Measurements from ENCODE around the gene TMEM259. TPM values are rescaled to one million over a fixed set of nuclear protein-coding genes. Genes with fewer than 3 reads are reported as not detected.
A peak's percentile ranks its signal among the peaks of the same experiment; 100 is the strongest.

The TMEM259 gene
- total and polyA plus RNA-seq, 2 of the 13 experiments (the other 11 are each of a cell fraction or from before 2014, with no cell fraction given) = 64.7 to 164 TPM

GRCh38 chr19:980133-980998, 40.6 kb downstream of the TMEM259 start (continued):
- no peak for TF ChIP-seq THAP7 (CRISPR knock-in tag; IDR thresholded peaks at IDR 0.05)
- no peak for TF ChIP-seq JDP2 (CRISPR knock-in tag; IDR thresholded peaks at IDR 0.05; ENCODE audit: borderline replicate concordance)
- no peak for TF ChIP-seq NCOA1 (CRISPR knock-in tag; IDR thresholded peaks at IDR 0.05)
- no peak; the same call in 1 of the 2 replicates for TF ChIP-seq BATF2 (CRISPR knock-in tag; IDR thresholded peaks at IDR 0.05)
- peak; percentile 68; the same call in 1 of the 2 replicates for TF ChIP-seq ZNF691 (CRISPR knock-in tag; IDR thresholded peaks at IDR 0.05; ENCODE audit: borderline replicate concordance, low read depth)
- peak; percentile 91 for TF ChIP-seq TEAD3 (CRISPR knock-in tag; optimal IDR thresholded peaks at IDR 0.05; ENCODE audit: borderline replicate concordance)
- TF ChIP-seq TFE3 (CRISPR knock-in tag; IDR thresholded peaks at IDR 0.05) = peak; percentile 59
- TF ChIP-seq ZNF441 (CRISPR knock-in tag; IDR thresholded peaks at IDR 0.05; ENCODE audit: borderline replicate concordance) = peak; percentile 71; the same call in 1 of the 2 replicates
- no peak for TF ChIP-seq ZNF749 (CRISPR knock-in tag; IDR thresholded peaks at IDR 0.05; ENCODE audit: borderline replicate concordance)
- no peak for TF ChIP-seq ZNF253 (CRISPR knock-in tag; IDR thresholded peaks at IDR 0.05; ENCODE audit: borderline replicate concordance)
- no peak for TF ChIP-seq SNAPC5 (CRISPR knock-in tag; IDR thresholded peaks at IDR 0.05; ENCODE audit: borderline replicate concordance)
- TF ChIP-seq JUN (CRISPR knock-in tag; IDR thresholded peaks at IDR 0.05) = peak; percentile 19; the same call in 1 of the 2 replicates
- peak; percentile 94 for TF ChIP-seq ZNF350 (CRISPR knock-in tag; IDR thresholded peaks at IDR 0.05; ENCODE audit: borderline replicate concordance, low read depth)
- TF ChIP-seq ZNF431 (CRISPR knock-in tag; IDR thresholded peaks at IDR 0.05; ENCODE audit: borderline replicate concordance, low read depth) = peak; percentile 74
- TF ChIP-seq STAG1 (CRISPR knock-in tag; IDR thresholded peaks at IDR 0.05) = no peak
- TF ChIP-seq DDIT3 (CRISPR knock-in tag; IDR thresholded peaks at IDR 0.05) = no peak
- peak; percentile 95 for TF ChIP-seq ZBTB7A (CRISPR knock-in tag; IDR thresholded peaks at IDR 0.05)
- TF ChIP-seq MBD4 (IDR thresholded peaks at IDR 0.05; ENCODE audit: borderline replicate concordance, low read length) = no peak
- no peak for TF ChIP-seq ZNF670 (CRISPR knock-in tag; IDR thresholded peaks at IDR 0.05; ENCODE audit: borderline replicate concordance)
- TF ChIP-seq TFAP4 (IDR thresholded peaks at IDR 0.05; ENCODE audit: borderline replicate concordance, low read depth) = peak; percentile 79; the same call in 1 of the 2 replicates
- TF ChIP-seq HMG20A (CRISPR knock-in tag; IDR thresholded peaks at IDR 0.05; ENCODE audit: borderline replicate concordance) = peak; percentile 33; the same call in 1 of the 2 replicates
- peak; percentile 66 for TF ChIP-seq CSRNP1 (CRISPR knock-in tag; IDR thresholded peaks at IDR 0.05)

Data from HepG2 (cell line).